Measurements from ENCODE around the gene TSKS. TPM values are rescaled to one million over a fixed set of nuclear protein-coding genes. Genes with fewer than 3 reads are reported as not detected.
A peak's percentile ranks its signal among the peaks of the same experiment; 100 is the strongest.

The TSKS gene
- polyA plus RNA-seq, 3 donors = 0.37 to 0.81 (median 0.51) TPM

- Histone ChIP-seq H3K79me2 (ENCODE audit: insufficient read depth, low read length) (peaks cover 88% of the 10 kb centered on the region), H3K27me3 (ENCODE audit: control insufficient read depth in 2 of 2, insufficient read depth in 2 of 2, low read length in 2 of 2) (no peaks in the 10 kb centered on the region), H3K9ac (ENCODE audit: insufficient read depth, low read length, poor library complexity, severe bottlenecking) (no peak overlapping the region), H2AFZ (ENCODE audit: insufficient read depth, low read depth, low read length, poor library complexity, severe bottlenecking) (no peak overlapping the region), H3K27ac (ENCODE audit: low read depth in 1 of 2, low read length in 2 of 2) (no peak overlapping the region), H3K4me3 (replicated peaks in 1 of 3; ENCODE audit: low read depth in 2 of 3, low read length in 3 of 3) (no peak overlapping the region), H3K4me2 (replicated peaks; ENCODE audit: extremely low read depth, low read length, poor library complexity, severe bottlenecking) (no peak overlapping the region), H3K36me3 (replicated peaks in 1 of 2; ENCODE audit: control insufficient read depth in 1 of 2, insufficient read depth in 2 of 2, low read length in 2 of 2) (peaks cover 5 to 21% of the 10 kb centered on the region in 2 donors), H4K20me1 (ENCODE audit: insufficient read depth, low read length) (peaks cover 43% of the 10 kb centered on the region), H3K9me3 (replicated peaks in 1 of 2; ENCODE audit: control insufficient read depth in 1 of 2, insufficient read depth in 1 of 2, low read length in 2 of 2) (no peaks in the 10 kb centered on the region), H3K4me1 (ENCODE audit: control insufficient read depth in 1 of 2, insufficient read depth in 2 of 2, low read length in 2 of 2) (peaks cover 41 to 43% of the 10 kb centered on the region in 2 donors)
- H3K4me1 Mint-ChIP-seq = peaks cover 48% of the 10 kb centered on the region
- H3K36me3 Mint-ChIP-seq = peaks cover 17 to 57% of the 10 kb centered on the region in 2 donors
- H3K4me3 Mint-ChIP-seq = no peak overlapping the region
- TF ChIP-seq CTCF (IDR thresholded peaks at IDR 0.05) = no peak
- no peaks in the 10 kb centered on the region for H3K9me3 Mint-ChIP-seq
- no peaks in the 10 kb centered on the region for H3K27me3 Mint-ChIP-seq (ENCODE audit: low read depth in 3 of 3)
- DNase-seq = no peak
- peak overlapping the region in 2 of 7 donors; percentile 68 to 80 for H3K27ac Mint-ChIP-seq
- WGBS (ENCODE audit: insufficient coverage) = no CpG with 5 or more reads among the region's 8 CpGs
- intact Hi-C loops (cut with micrococcal nuclease) = no loop called here
These were observed 11.9 kb upstream of the TSKS start for GRCh38 chr19:49774969-49775368.

GRCh38 chr19:49773663-49774350, 10.7 kb upstream of the TSKS start:
- no peak overlapping the region for H3K4me2 ChIP-seq (replicated peaks; ENCODE audit: extremely low read depth, low read length, poor library complexity, severe bottlenecking)
- H2AFZ ChIP-seq (ENCODE audit: insufficient read depth, low read depth, low read length, poor library complexity, severe bottlenecking) = no peak overlapping the region
- H3K4me3 Mint-ChIP-seq = peak overlapping the region in 1 of 2 donors; percentile 22
- WGBS (ENCODE audit: insufficient coverage) = 76% methylated on average over 5 of the region's 8 CpGs
- peaks cover 23 to 58% of the 10 kb centered on the region in 2 donors for H3K36me3 Mint-ChIP-seq
- peak overlapping the region; percentile 68 to 89 (median 87) for H3K27ac Mint-ChIP-seq
- H3K4me1 ChIP-seq (ENCODE audit: control insufficient read depth in 1 of 2, insufficient read depth in 2 of 2, low read length in 2 of 2) = peaks cover 30 to 31% of the 10 kb centered on the region in 2 donors
- peaks cover 45% of the 10 kb centered on the region for H3K4me1 Mint-ChIP-seq
- H3K27ac ChIP-seq (ENCODE audit: low read depth in 1 of 2, low read length in 2 of 2) = peak overlapping the region; percentile 70 to 78
- DNase-seq = no peak
- peaks cover 5 to 25% of the 10 kb centered on the region in 2 donors for H3K36me3 ChIP-seq (replicated peaks in 1 of 2; ENCODE audit: control insufficient read depth in 1 of 2, insufficient read depth in 2 of 2, low read length in 2 of 2)
- H3K9me3 Mint-ChIP-seq = no peaks in the 10 kb centered on the region
- no peaks in the 10 kb centered on the region for H3K9me3 ChIP-seq (replicated peaks in 1 of 2; ENCODE audit: control insufficient read depth in 1 of 2, insufficient read depth in 1 of 2, low read length in 2 of 2)
- no peaks in the 10 kb centered on the region for H3K27me3 ChIP-seq (ENCODE audit: control insufficient read depth in 2 of 2, insufficient read depth in 2 of 2, low read length in 2 of 2)
- TF ChIP-seq CTCF (IDR thresholded peaks at IDR 0.05) = no peak
- H4K20me1 ChIP-seq (ENCODE audit: insufficient read depth, low read length) = peaks cover 53% of the 10 kb centered on the region
- no peak overlapping the region for H3K4me3 ChIP-seq (replicated peaks in 1 of 3; ENCODE audit: low read depth in 2 of 3, low read length in 3 of 3)
- H3K27me3 Mint-ChIP-seq (ENCODE audit: low read depth in 3 of 3) = peaks cover 0 to 2% (median 2%) of the 10 kb centered on the region in 3 donors
- intact Hi-C loops (cut with micrococcal nuclease) = no loop called here
- peak overlapping the region; percentile 22 for H3K9ac ChIP-seq (ENCODE audit: insufficient read depth, low read length, poor library complexity, severe bottlenecking)
- H3K79me2 ChIP-seq (ENCODE audit: insufficient read depth, low read length) = peaks cover 98% of the 10 kb centered on the region
